Esophagus muscularis mucosa (tissue), 4 donors: ENCODE measurements around the gene QKI. TPM values are rescaled to one million over a fixed set of nuclear protein-coding genes. Genes with fewer than 3 reads are reported as not detected.

ENCODE experiments used
- DNase-seq: peaks from one replicate; pipeline ENCODE4 v3.0.0-alpha.2; 2017; ENCODE audit errors: extremely low spot score
- H3K27ac ChIP-seq, 4 donors: fragments of 200-600 bp; sonication (generic); replicated peaks in 1 of 4; 1 replicate in 3 of 4; 2 replicates in 1 of 4; pipeline ENCODE4 v1.5.1; 2016 to 2019; ENCODE audit warnings: mild to moderate bottlenecking in 1 of 4
- H3K27me3 ChIP-seq, 4 donors: fragments of 200-600 bp; sonication (generic); one replicate each; pipeline versions ENCODE4 v1.5.1 to v1.6.0; 2016 to 2019
- H3K36me3 ChIP-seq, 4 donors: fragments of 200-600 bp; sonication (generic); one replicate each; pipeline ENCODE4 v1.5.1; 2016 to 2019
- H3K4me1 ChIP-seq, 4 donors: fragments of 200-600 bp; sonication (generic); one replicate each; pipeline ENCODE4 v1.5.1; 2016 to 2019
- H3K4me3 ChIP-seq, 4 donors: fragments of 200-600 bp; sonication (generic); 1 replicate in 2 of 4; 2 replicates in 2 of 4; pipeline ENCODE4 v1.5.1; 2016 to 2019; ENCODE audit warnings: mild to moderate bottlenecking in 4 of 4, moderate library complexity in 1 of 4
- H3K9me3 ChIP-seq, 4 donors: fragments of 200-600 bp; sonication (generic); 1 replicate in 3 of 4; 2 replicates in 1 of 4; pipeline ENCODE4 v1.5.1; 2016 to 2019
- EP300 ChIP-seq: sonication (generic); formaldehyde crosslinking; IDR thresholded peaks from one replicate; pipeline ENCODE4 v1.6.1; 2017; ENCODE audit warnings: antibody characterized with exemption
- POLR2A ChIP-seq: fragments of 450-650 bp; IDR thresholded peaks from one replicate; pipeline ENCODE4 v1.6.1; 2017; ENCODE audit warnings: antibody characterized with exemption, moderate library complexity, mild to moderate bottlenecking, low read depth
- POLR2AphosphoS5 ChIP-seq, 2 donors: sonication (generic); formaldehyde crosslinking; IDR thresholded peaks; one replicate each; pipeline ENCODE4 v1.6.1; 2017; ENCODE audit warnings: antibody characterized with exemption in 2 of 2
- WGBS: methylation state at CpG from one replicate; pipeline ENCODE4 v1.1.5; 2018; 5-methylcytosine and 5-hydroxymethylcytosine counted together
- intact Hi-C: fragments of 100-400 bp; cut with DNase I; formaldehyde crosslinking; loops from one replicate; pipeline ENCODE4 v1.15.1; 2023
- total RNA-seq, 4 donors: library from RNA; depleted of rRNA; stranded (reverse); fragments of >200 nt; gene quantifications; one replicate each; pipeline versions ENCODE4 v1.1.0 to v1.2.1, GENCODE V29; 2016
- TF ChIP-seq, protein P1 (sequence below), 3 experiments: fragments of 200-600 bp in 2 of 3; fragments of 450-650 bp in 1 of 3; sonication (generic) in 2 of 3; IDR thresholded peaks; one replicate each; pipeline ENCODE4 v1.5.1; 2017 to 2019; ENCODE audit warnings: antibody characterized with exemption in 3 of 3, mild to moderate bottlenecking in 2 of 3, moderate library complexity in 1 of 3

QKI gene
- total RNA-seq, 4 donors from 2014 or later, result 176 to 290 (median 237) TPM

DNA sequence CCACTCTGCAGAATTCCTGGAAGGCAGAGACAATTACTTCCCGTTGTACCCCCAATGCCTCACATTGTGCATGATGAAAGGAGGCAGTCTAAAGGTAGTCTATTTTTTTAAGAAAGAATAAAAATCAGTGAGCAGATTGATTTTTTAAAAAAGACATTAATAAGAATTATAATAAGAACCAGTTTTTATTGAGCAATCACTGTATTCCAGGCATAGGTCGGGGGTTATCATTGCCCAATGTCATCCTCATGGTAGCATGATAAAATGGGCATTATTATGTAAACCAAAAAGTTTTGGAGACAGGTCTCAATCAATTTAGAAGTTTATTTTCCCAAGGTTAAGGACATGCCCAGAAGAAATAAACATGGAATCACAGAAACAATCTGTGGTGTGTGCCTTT is 14.0 kb upstream of the QKI start:
- no peak overlapping the region for H3K4me3 ChIP-seq
- H3K36me3 ChIP-seq, result no peaks in the 10 kb centered on the region
- 92% methylated on average over 2 of the region's 2 CpGs for WGBS
- H3K4me1 ChIP-seq, result peaks cover 12 to 32% (median 26%) of the 10 kb centered on the region in 4 donors
- no peaks in the 10 kb centered on the region for H3K27me3 ChIP-seq
- intact Hi-C loops, result loop anchor here (10.0 kb wide), 1 partner anchor 46 kb away; no protein-coding TSS in a partner anchor
- no peak for DNase-seq
- no peaks in the 10 kb centered on the region for H3K9me3 ChIP-seq
- TF ChIP-seq POLR2AphosphoS5 (IDR thresholded peaks at IDR 0.05) (no peak), POLR2A (no peak), EP300 (no peak)
- TF ChIP-seq, protein P1, sequence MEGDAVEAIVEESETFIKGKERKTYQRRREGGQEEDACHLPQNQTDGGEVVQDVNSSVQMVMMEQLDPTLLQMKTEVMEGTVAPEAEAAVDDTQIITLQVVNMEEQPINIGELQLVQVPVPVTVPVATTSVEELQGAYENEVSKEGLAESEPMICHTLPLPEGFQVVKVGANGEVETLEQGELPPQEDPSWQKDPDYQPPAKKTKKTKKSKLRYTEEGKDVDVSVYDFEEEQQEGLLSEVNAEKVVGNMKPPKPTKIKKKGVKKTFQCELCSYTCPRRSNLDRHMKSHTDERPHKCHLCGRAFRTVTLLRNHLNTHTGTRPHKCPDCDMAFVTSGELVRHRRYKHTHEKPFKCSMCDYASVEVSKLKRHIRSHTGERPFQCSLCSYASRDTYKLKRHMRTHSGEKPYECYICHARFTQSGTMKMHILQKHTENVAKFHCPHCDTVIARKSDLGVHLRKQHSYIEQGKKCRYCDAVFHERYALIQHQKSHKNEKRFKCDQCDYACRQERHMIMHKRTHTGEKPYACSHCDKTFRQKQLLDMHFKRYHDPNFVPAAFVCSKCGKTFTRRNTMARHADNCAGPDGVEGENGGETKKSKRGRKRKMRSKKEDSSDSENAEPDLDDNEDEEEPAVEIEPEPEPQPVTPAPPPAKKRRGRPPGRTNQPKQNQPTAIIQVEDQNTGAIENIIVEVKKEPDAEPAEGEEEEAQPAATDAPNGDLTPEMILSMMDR (IDR thresholded peaks at IDR 0.05), result no peak
- no peak overlapping the region for H3K27ac ChIP-seq

- no peaks in the 10 kb centered on the region for H3K9me3 ChIP-seq
- H3K4me3 ChIP-seq, result no peak overlapping the region
- intact Hi-C loops, result loop anchor here (10.0 kb wide), 1 partner anchor 46 kb away; no protein-coding TSS in a partner anchor
- WGBS, result 88% methylated on average over 14 of the region's 14 CpGs
- peaks cover 19 to 35% (median 32%) of the 10 kb centered on the region in 4 donors for H3K4me1 ChIP-seq
- DNase-seq, result peak; percentile 29
- no peaks in the 10 kb centered on the region for H3K27me3 ChIP-seq
- TF ChIP-seq EP300 (no peak), POLR2A (no peak), POLR2AphosphoS5 (IDR thresholded peaks at IDR 0.05) (no peak)
- TF ChIP-seq, protein P1 (IDR thresholded peaks at IDR 0.05), result no peak
- no peak overlapping the region for H3K27ac ChIP-seq
- no peaks in the 10 kb centered on the region for H3K36me3 ChIP-seq
These were observed 13.3 kb upstream of the QKI start for GRCh38 chr6:163401039-163401885.

DNA sequence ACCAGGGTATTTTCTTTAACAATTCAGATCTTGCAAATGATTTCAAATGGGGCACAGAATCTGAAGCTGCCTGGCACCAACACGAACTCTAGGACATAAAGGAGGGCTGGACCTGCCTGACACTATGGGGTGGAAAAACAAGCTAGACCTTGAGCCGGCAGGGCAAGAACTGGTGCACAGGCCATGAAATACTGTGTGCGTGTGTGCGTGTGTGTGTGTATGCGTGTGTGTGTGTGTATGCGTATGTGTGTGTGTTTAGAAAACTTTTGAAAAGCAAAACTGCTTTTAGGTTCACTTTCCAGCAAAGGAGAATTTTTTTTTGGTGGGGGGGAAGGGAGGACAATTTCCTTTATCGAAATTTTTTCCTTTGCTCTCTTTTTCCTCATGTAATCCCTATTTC is 11.9 kb upstream of the QKI start:
- Histone ChIP-seq H3K4me3 (no peak overlapping the region), H3K9me3 (no peaks in the 10 kb centered on the region), H3K27ac (no peak overlapping the region), H3K27me3 (no peaks in the 10 kb centered on the region), H3K36me3 (no peaks in the 10 kb centered on the region), H3K4me1 (peaks cover 28 to 32% (median 29%) of the 10 kb centered on the region in 4 donors)
- intact Hi-C loops, result loop anchor here (10.0 kb wide), 1 partner anchor 48 kb away; no protein-coding TSS in a partner anchor
- WGBS, result 92% methylated on average over 7 of the region's 7 CpGs
- no peak for TF ChIP-seq POLR2AphosphoS5 (IDR thresholded peaks at IDR 0.05)
- TF ChIP-seq, protein P1 (IDR thresholded peaks at IDR 0.05), result no peak
- no peak for TF ChIP-seq EP300
- TF ChIP-seq POLR2A, result no peak
- peak; percentile 39 for DNase-seq

DNA sequence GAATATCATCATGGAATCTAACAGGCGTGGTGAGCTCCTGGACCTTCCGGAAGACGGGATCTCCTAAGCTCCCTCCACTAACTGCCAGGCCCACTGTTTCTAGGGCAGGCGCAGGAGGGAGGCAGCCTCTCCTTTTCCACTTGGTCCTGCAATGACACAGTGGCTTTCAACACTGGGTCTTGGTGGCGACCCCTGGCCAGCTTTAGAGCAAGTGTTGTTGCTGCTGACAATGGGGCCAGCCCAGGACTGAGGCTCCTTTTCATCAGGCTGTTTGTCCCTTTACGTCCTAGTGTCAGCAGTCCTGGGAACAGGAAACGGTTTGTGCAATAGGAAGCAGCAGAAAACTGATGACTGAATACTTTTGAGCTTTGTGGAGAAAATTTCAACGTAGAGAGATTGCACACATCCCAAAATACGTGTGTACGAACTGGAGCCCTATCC is 9.7 kb upstream of the QKI start:
- DNase-seq, result peak; percentile 91
- Histone ChIP-seq H3K4me1 (peaks cover 28 to 32% (median 28%) of the 10 kb centered on the region in 4 donors), H3K4me3 (no peak overlapping the region), H3K36me3 (no peaks in the 10 kb centered on the region), H3K9me3 (no peaks in the 10 kb centered on the region), H3K27me3 (no peaks in the 10 kb centered on the region), H3K27ac (peak overlapping the region; percentile 82 to 85 (median 82))
- TF ChIP-seq, protein P1 (IDR thresholded peaks at IDR 0.05), result no peak
- TF ChIP-seq EP300 (no peak), POLR2AphosphoS5 (IDR thresholded peaks at IDR 0.05) (peak; percentile 28 to 57)
- 76% methylated on average over 10 of the region's 10 CpGs for WGBS
- intact Hi-C loops, result loop anchor here (10.0 kb wide), 1 partner anchor 50 kb away; no protein-coding TSS in a partner anchor
